GM21447 (cell line): ENCODE measurements around the gene JOSD1.

Experiments
- ATAC-seq: cut with Tn5 transposase; IDR thresholded peaks from one replicate; pipeline ENCODE4 v1.9.1; 2021; ENCODE audit not compliant: unreplicated experiment

Gene JOSD1

GRCh38 chr22:38733724-38734381 lies 33.1 kb upstream of the JOSD1 start:
- ATAC-seq: no peak

- ATAC-seq: no peak
Measured at GRCh38 chr22:38733329-38733723, 32.6 kb upstream of the JOSD1 start.

GRCh38 chr22:38732251-38732815 lies 31.6 kb upstream of the JOSD1 start:
- no peak for ATAC-seq

- no peak for ATAC-seq
Measured at GRCh38 chr22:38731703-38732161, 31.0 kb upstream of the JOSD1 start.

- no peak for ATAC-seq
Measured at GRCh38 chr22:38730411-38730871, 29.7 kb upstream of the JOSD1 start.

- no peak for ATAC-seq
Measured at GRCh38 chr22:38729946-38730345, 29.2 kb upstream of the JOSD1 start.

GRCh38 chr22:38728871-38729796 lies 28.4 kb upstream of the JOSD1 start:
- ATAC-seq: no peak

GRCh38 chr22:38727530-38728451 lies 27.0 kb upstream of the JOSD1 start:
- no peak for ATAC-seq

GRCh38 chr22:38727123-38727522 lies 26.4 kb upstream of the JOSD1 start:
- ATAC-seq: no peak

- no peak for ATAC-seq
Measured at GRCh38 chr22:38725900-38726655, 25.3 kb upstream of the JOSD1 start.

- no peak for ATAC-seq
Measured at GRCh38 chr22:38724926-38725571, 24.3 kb upstream of the JOSD1 start.

GRCh38 chr22:38724176-38724575 lies 23.4 kb upstream of the JOSD1 start:
- ATAC-seq: no peak

GRCh38 chr22:38721551-38721950 lies 20.8 kb upstream of the JOSD1 start:
- no peak for ATAC-seq

- no peak for ATAC-seq
Measured at GRCh38 chr22:38720350-38720749, 19.6 kb upstream of the JOSD1 start.

- ATAC-seq: no peak
Measured at GRCh38 chr22:38719196-38719595, 18.5 kb upstream of the JOSD1 start.

GRCh38 chr22:38718414-38718813 lies 17.7 kb upstream of the JOSD1 start:
- ATAC-seq: no peak

- ATAC-seq: no peak
Measured at GRCh38 chr22:38717244-38717643, 16.5 kb upstream of the JOSD1 start.

- no peak for ATAC-seq
Measured at GRCh38 chr22:38716826-38717225, 16.1 kb upstream of the JOSD1 start.

- ATAC-seq: no peak
Measured at GRCh38 chr22:38716271-38716670, 15.5 kb upstream of the JOSD1 start.
